HG02938 (cell line): Measurements from ENCODE around the gene KYNU.
A peak's percentile ranks its signal among the peaks of the same experiment; 100 is the strongest.

Source experiments
- ATAC-seq: cut with Tn5 transposase; IDR thresholded peaks from one replicate; pipeline ENCODE4 v1.9.1; 2021; ENCODE audit warnings: mild to moderate bottlenecking, moderate library complexity; ENCODE audit not compliant: unreplicated experiment

The KYNU gene

DNA sequence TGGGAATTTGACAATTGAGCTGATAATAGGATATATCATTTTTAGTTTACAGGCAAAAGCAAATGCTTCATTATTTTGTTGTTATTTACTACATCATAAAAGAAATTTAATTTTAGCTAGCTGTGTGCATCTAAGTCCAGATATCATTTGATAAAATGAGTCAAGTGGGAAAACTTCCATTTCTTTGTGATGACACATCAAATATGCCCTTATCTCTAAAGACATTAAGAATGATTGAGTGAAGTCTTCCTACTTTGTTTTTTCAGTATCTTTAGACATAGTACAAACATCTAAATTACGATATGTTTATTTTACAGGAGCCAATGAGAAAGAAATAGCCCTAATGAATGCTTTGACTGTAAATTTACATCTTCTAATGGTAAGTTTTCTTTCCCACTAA is 77.0 kb downstream of the KYNU start:
- no peak for ATAC-seq

DNA sequence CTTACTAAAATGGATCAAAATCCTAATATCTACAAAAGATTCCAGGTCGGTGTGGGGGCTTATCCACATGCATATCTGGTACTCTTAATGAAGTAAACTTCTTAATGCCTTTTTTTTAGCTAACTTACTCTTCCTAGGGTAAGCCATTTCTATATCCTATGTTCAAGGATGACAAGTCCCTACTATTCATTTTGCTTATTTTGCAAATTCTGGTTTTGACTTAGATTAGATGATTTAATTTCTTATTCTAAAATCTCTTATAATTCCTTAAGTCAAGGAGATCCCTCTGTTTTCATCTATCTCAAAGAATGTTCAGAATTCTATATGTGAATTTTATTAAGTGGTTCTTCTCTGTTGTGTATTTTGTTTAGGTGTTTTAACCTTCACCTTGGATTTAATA is 79.7 kb downstream of the KYNU start:
- no peak for ATAC-seq

DNA sequence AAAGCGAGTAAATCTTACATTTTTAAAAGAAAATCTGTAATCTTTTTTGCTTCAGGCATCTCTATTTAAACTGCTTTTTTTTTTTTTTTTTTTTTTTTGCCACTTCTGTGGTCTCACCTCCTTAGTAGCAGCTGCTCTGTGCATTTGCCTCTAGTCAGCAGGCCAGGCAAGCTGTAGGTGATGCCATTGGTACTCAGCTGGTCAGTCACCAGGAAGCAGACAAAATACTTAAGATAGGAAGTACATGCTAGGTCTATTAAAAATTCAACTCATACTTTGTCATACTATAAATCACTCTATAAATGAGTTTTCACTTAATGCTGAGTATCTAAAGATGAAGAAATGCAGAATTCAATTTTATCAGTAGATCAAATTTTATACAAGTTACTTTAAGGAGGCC is 83.7 kb downstream of the KYNU start:
- no peak for ATAC-seq

- ATAC-seq = no peak
These were observed 88.0 kb downstream of the KYNU start for GRCh38 chr2:142965443-142965842.

- ATAC-seq = no peak
These were observed 88.8 kb downstream of the KYNU start for GRCh38 chr2:142966284-142966683.

DNA sequence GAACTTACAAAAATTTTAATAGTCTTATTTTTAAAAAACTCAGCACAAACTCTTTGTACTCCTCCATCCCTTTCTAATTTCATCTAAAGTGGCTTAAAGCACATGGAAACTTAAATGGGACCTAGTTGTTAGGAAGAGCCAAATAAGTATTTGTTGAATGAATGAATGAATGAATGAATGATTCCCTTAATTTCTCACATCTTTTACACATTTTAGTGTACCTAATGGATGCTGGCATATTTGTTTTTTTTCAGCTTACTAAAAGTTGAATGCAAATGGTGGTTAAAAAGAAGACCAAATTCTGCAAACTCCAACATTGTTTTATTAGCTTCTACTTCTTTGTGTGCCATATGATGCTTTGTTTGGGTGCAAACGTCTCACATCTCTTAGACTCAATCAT is 89.6 kb downstream of the KYNU start:
- ATAC-seq = no peak

DNA sequence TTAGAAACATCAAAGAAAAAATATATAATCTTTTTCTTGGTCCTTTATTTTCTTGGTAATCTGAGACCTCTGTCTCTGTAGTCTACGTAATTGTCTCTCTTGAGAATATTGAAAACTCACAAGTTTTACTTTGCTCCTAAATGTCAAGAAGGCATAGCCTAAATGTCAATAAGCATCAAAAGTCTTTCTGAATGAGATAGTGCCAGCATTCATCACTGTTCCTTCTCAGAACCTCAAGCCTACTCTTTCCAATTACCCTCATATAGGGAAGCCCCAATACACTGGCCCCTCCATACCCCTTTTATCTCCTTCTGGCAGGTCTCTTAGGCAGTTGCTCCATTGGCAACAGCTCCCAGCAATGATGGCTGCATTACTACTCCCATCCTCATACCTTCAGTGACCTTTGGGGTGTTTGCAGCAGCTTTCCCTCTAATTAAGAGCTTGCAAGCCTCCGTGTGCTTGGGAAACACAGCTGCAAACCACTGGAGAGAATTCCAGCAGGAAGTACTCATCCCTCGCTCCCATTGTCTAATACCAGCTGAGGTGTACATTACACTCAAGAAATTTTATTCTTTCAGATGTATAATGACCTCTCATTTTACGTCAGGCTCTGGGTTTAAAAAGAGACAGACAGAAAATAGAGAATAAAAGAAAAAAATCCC is 95.8 kb downstream of the KYNU start:
- no peak for ATAC-seq

GRCh38 chr2:142973822-142974207 is 96.4 kb downstream of the KYNU start:
- ATAC-seq = no peak

- no peak for ATAC-seq
These were observed 97.0 kb downstream of the KYNU start for GRCh38 chr2:142974288-142975024.

GRCh38 chr2:142975239-142975638 is 97.8 kb downstream of the KYNU start:
- ATAC-seq = no peak

GRCh38 chr2:142980246-142981068 is 103.0 kb downstream of the KYNU start:
- no peak for ATAC-seq

GRCh38 chr2:142981069-142981378 is 103.6 kb downstream of the KYNU start:
- no peak for ATAC-seq

GRCh38 chr2:142981756-142982155 is 104.3 kb downstream of the KYNU start:
- no peak for ATAC-seq

DNA sequence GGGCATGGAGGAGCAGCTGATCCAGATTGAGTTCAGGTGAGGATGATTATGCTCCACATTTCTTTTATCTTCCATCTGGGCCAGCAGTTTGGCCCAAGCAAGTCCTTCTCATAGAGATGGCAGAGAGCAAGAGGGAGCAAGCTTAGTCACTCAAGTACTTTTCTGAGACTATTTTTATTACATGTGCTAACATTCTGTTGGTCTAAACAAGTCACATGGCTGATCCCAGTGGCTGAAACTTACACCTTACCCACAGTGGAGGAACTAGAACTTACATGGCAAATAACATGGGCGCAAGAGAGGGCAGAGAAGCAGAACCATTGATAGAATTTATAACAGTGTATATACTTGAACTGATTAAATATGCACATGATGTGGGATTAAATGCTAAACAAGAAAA is 105.7 kb downstream of the KYNU start:
- peak; percentile 80 for ATAC-seq

DNA sequence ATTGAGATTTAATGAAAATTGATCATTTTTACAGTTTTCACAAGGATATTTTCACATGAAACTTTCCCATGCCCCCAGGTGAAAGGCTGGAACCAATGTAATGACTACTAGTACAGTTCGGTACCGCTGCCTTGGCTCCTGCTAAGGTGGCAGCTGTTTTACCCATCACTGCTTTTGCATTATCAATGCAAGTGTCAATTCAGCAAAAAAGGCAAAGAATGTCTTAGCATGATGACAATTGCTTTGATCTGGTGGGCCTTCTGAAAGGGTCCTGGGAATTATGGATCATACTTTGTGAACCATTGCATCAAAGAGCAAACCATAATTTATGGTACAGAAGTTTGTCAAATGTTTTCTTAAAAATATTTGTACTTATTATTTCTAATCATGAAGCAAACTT is 107.2 kb downstream of the KYNU start:
- ATAC-seq = no peak

DNA sequence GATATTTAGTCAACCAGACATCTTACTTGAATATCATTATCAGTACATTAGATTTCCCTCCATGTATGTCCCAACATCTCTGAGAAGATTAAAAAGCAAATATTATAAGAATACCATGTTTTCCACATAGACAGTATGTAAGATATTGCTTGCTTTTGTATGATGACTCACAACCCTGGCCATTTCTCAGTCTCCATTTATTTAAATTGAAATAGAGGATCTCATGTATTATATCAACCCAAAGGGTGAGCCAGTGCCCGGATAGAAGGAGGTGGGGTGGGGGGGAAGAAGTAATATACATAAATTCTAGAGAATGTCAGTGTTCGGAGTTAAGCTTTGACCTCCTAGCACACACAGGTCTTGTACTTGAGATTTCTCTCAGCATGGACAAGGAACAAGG is 109.6 kb downstream of the KYNU start:
- ATAC-seq = no peak

- ATAC-seq = peak; percentile 73
These were observed 112.1 kb downstream of the KYNU start for GRCh38 chr2:142989273-142990204.

GRCh38 chr2:142991295-142991694 is 113.8 kb downstream of the KYNU start:
- no peak for ATAC-seq

DNA sequence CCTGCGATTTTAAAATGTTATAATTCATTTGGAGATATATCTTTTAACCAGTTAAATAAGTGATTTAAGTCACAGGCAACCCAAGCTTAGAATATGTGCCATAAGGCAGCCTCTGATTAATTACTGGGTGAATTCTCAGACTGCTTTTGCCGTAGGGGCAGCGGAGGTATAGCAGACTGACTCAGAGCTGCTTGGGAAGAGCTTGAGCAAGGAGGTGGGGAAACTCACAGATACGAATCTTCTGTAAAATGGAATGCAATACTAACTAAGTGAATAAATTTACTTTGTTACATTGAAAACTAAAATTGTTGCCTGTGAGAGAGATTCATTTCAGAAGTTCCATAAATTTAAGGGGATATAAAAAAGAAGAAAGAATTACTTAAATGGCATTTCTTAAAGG is 115.4 kb downstream of the KYNU start:
- ATAC-seq = no peak

DNA sequence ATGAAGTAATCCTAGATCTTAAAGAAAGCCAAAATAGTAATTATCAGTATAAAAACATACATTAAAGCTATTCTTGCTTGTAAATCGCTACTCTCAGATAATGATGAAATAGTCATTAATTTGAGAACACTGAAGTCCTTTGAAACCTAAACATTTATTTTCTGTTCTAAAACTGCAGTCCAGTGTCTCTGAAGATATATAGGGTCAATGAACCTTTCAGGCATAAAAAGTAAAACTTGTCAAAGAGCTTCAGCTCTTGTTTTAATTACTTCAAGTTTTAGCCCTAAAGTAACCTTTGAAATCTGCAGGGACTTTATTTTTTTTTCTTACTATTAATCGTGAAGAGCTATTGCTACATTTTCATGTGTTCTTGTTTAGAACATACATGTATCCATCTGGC is 116.3 kb downstream of the KYNU start:
- ATAC-seq = no peak

GRCh38 chr2:142994665-142995064 is 117.2 kb downstream of the KYNU start:
- ATAC-seq = no peak
